MM.1S (cell line): ENCODE results near the gene DDX10.

Experiments used
- DNase-seq: peaks from one replicate; pipeline ENCODE4 v3.0.0-alpha.2; 2015
- H2AFZ ChIP-seq: fragments of 300-600 bp; sonication (generic); 2 replicates; pipeline ENCODE4 v1.6.0; 2016; ENCODE audit warnings: antibody characterized with exemption, low read length
- H3F3A ChIP-seq: fragments of 300-600 bp; sonication (generic); 2 replicates; pipeline ENCODE4 v1.6.1; 2016; ENCODE audit warnings: mild to moderate bottlenecking, antibody characterized with exemption, low read length, moderate library complexity, mixed read lengths; ENCODE audit not compliant: insufficient read depth
- H3K27ac ChIP-seq: fragments of 300-600 bp; sonication (generic); 2 replicates; pipeline ENCODE4 v1.5.1; 2016; ENCODE audit warnings: mild to moderate bottlenecking, low read length
- H3K27me3 ChIP-seq: fragments of 300-600 bp; sonication (generic); replicated peaks from 2 replicates; pipeline ENCODE4 v1.6.0; 2016; ENCODE audit warnings: low read length; ENCODE audit not compliant: insufficient read depth
- H3K36me3 ChIP-seq: fragments of 300-600 bp; sonication (generic); replicated peaks from 2 replicates; pipeline ENCODE4 v1.6.1; 2016; ENCODE audit warnings: mild to moderate bottlenecking, low read length, mixed read lengths; ENCODE audit not compliant: insufficient read depth
- H3K4me1 ChIP-seq: fragments of 300-600 bp; sonication (generic); 2 replicates; pipeline ENCODE4 v1.6.1; 2016; ENCODE audit warnings: low read length, mixed read lengths
- H3K4me2 ChIP-seq: fragments of 300-600 bp; sonication (generic); 2 replicates; pipeline ENCODE4 v1.6.0; 2016; ENCODE audit warnings: low read depth, low read length
- H3K4me3 ChIP-seq: fragments of 300-600 bp; sonication (generic); 2 replicates; pipeline ENCODE4 v1.5.1; 2016; ENCODE audit warnings: low read length, mixed read lengths
- H3K79me2 ChIP-seq: fragments of 300-600 bp; sonication (generic); 2 replicates; pipeline ENCODE4 v1.6.1; 2016; ENCODE audit warnings: mixed run types, low read length, mixed read lengths
- H3K9ac ChIP-seq: fragments of 300-600 bp; sonication (generic); 2 replicates; pipeline ENCODE4 v1.6.1; 2016; ENCODE audit warnings: low read length, mixed read lengths
- H3K9me2 ChIP-seq: fragments of 300-600 bp; sonication (generic); replicated peaks from 2 replicates; pipeline ENCODE4 v1.6.1; 2016; ENCODE audit warnings: mild to moderate bottlenecking, low read length, mixed read lengths; ENCODE audit not compliant: insufficient read depth
- H3K9me3 ChIP-seq: fragments of 300-600 bp; sonication (generic); replicated peaks from 2 replicates; pipeline ENCODE4 v1.6.1; 2016; ENCODE audit warnings: mild to moderate bottlenecking, low read length, mixed read lengths; ENCODE audit not compliant: insufficient read depth
- H4K20me1 ChIP-seq: fragments of 300-600 bp; sonication (generic); 2 replicates; pipeline ENCODE4 v1.6.1; 2016; ENCODE audit warnings: mild to moderate bottlenecking, low read length, moderate library complexity, mixed read lengths; ENCODE audit not compliant: insufficient read depth
- EZH2 ChIP-seq: fragments of 300-600 bp; sonication (generic); optimal IDR thresholded peaks from 2 replicates; pipeline ENCODE3; 2017; ENCODE audit warnings: low read depth, mild to moderate bottlenecking, antibody characterized with exemption, low read length, mixed read lengths
- EZH2phosphoT487 ChIP-seq: fragments of 300-600 bp; sonication (generic); IDR thresholded peaks from 2 replicates; pipeline ENCODE4 v1.6.1; 2018; ENCODE audit warnings: antibody characterized with exemption, low read length
- TF ChIP-seq, protein P1 (sequence below): fragments of 300-600 bp; sonication (generic); IDR thresholded peaks from 2 replicates; pipeline ENCODE4 v1.5.1; 2016; ENCODE audit warnings: antibody characterized with exemption, low read length, mixed read lengths

DDX10 gene

DNA sequence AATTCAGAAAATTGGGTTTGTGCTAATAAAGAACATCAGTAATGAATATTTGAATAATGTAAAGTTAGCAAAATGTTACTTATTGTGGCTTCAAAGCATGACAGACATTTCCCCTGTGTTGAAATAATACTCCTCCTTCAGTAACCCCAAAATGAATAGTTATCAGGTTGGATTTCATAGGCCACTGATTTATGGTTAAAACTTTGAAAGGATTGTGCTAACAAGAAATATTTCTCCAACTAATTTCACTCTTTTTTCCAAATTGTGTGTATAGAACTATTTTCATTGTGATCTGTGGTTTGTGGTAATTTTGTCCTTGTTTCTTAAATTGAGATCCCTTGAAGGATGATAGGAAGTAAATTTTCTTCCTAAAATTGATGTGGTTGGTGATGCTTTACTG, 7.9 kb downstream of the DDX10 start:
- Histone ChIP-seq H3K36me3 (peaks cover 4% of the 10 kb centered on the region; the same call in 1 of the 2 replicates), H2AFZ (no peak overlapping the region), H3K9me2 (no peaks in the 10 kb centered on the region), H3F3A (no peaks in the 10 kb centered on the region), H3K27me3 (no peaks in the 10 kb centered on the region), H3K79me2 (peaks cover 58% of the 10 kb centered on the region), H4K20me1 (no peaks in the 10 kb centered on the region), H3K27ac (no peak overlapping the region), H3K4me2 (no peak overlapping the region), H3K4me3 (no peak overlapping the region), H3K4me1 (0 out of 2 replicates have a peak, but pooled peaks cover under 1% of the 10 kb centered on the region), H3K9ac (no peak overlapping the region), H3K9me3 (no peaks in the 10 kb centered on the region)
- no peak for DNase-seq
- TF ChIP-seq, protein P1, sequence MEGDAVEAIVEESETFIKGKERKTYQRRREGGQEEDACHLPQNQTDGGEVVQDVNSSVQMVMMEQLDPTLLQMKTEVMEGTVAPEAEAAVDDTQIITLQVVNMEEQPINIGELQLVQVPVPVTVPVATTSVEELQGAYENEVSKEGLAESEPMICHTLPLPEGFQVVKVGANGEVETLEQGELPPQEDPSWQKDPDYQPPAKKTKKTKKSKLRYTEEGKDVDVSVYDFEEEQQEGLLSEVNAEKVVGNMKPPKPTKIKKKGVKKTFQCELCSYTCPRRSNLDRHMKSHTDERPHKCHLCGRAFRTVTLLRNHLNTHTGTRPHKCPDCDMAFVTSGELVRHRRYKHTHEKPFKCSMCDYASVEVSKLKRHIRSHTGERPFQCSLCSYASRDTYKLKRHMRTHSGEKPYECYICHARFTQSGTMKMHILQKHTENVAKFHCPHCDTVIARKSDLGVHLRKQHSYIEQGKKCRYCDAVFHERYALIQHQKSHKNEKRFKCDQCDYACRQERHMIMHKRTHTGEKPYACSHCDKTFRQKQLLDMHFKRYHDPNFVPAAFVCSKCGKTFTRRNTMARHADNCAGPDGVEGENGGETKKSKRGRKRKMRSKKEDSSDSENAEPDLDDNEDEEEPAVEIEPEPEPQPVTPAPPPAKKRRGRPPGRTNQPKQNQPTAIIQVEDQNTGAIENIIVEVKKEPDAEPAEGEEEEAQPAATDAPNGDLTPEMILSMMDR: no peak
- TF ChIP-seq EZH2phosphoT487 (no peak), EZH2 (no peak)

- Histone ChIP-seq H3K9me2 (no peaks in the 10 kb centered on the region), H3K36me3 (peaks cover 7% of the 10 kb centered on the region; the same call in 1 of the 2 replicates), H4K20me1 (no peaks in the 10 kb centered on the region), H3K9ac (no peak overlapping the region), H2AFZ (no peak overlapping the region), H3K9me3 (no peaks in the 10 kb centered on the region), H3K4me1 (no peaks in the 10 kb centered on the region), H3K27me3 (no peaks in the 10 kb centered on the region), H3F3A (no peaks in the 10 kb centered on the region), H3K4me3 (no peak overlapping the region), H3K79me2 (no peaks in the 10 kb centered on the region), H3K27ac (no peak overlapping the region), H3K4me2 (no peak overlapping the region)
- no peak for TF ChIP-seq EZH2
- TF ChIP-seq, protein P1: no peak
- TF ChIP-seq EZH2phosphoT487: no peak
- no peak for DNase-seq
Observed at GRCh38 chr11:108679045-108679444, 14.2 kb downstream of the DDX10 start.

DNA sequence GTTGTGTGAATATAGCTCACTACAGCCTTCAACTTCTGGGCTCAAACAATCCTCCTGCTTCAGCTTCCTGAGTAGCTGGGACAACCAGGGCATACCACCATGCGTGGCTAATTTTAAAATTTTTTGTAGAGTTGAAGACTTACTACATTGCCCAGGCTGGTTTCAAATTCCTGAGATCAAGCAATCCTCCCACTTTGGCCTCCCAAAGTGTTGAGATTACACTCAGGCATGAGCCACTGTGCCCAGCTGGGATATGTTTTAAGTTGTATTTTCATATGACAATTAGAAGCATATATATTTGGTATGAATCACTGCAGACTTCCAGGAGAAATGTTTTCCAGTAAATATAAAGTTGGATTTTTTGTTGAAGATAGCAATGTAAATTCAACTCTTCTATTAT, 15.4 kb downstream of the DDX10 start:
- H3K36me3 ChIP-seq: peaks cover 7% of the 10 kb centered on the region; the same call in 1 of the 2 replicates

More for the DNA sequence above, 15.4 kb downstream of the DDX10 start:
- Histone ChIP-seq H2AFZ (no peak overlapping the region), H3K79me2 (no peaks in the 10 kb centered on the region), H3K27me3 (no peaks in the 10 kb centered on the region), H3K4me2 (no peak overlapping the region), H3F3A (no peaks in the 10 kb centered on the region), H4K20me1 (no peaks in the 10 kb centered on the region), H3K9me2 (no peaks in the 10 kb centered on the region), H3K4me1 (no peaks in the 10 kb centered on the region), H3K4me3 (no peak overlapping the region), H3K9ac (no peak overlapping the region), H3K9me3 (no peaks in the 10 kb centered on the region), H3K27ac (no peak overlapping the region)
- no peak for DNase-seq
- no peak for TF ChIP-seq EZH2phosphoT487
- TF ChIP-seq, protein P1: no peak
- TF ChIP-seq EZH2: no peak
